HCT116 (cell line): ENCODE measurements around the gene SHC4. TPM values are rescaled to one million over a fixed set of nuclear protein-coding genes. Genes with fewer than 3 reads are reported as not detected.

Experiments used
- ATAC-seq: fragments of 200-7000 bp; cut with Tn5 transposase; 2 replicates; pipeline ENCODE4 v1.9.1; 2020; ENCODE audit warnings: mild to moderate bottlenecking, moderate library complexity
- BruUV-seq: library from RNA; stranded (reverse); fragments of 400-500 nt; replicated peaks from 2 replicates; lab custom pipeline; 2021; lab: Mats Ljungman, UMichigan
- CTCF ChIA-PET: fragments of 300-600 bp; sonication (Branson Sonifier 250); formaldehyde crosslinking; loops from one replicate; lab custom pipeline; 2021; ENCODE audit warnings: antibody characterized with exemption; lab: Charles Lee
- POLR2A ChIA-PET: fragments of 300-600, 350-600 bp; sonication (Branson Sonifier 250); formaldehyde crosslinking; loops from one replicate; lab custom pipeline; 2021; ENCODE audit warnings: antibody characterized with exemption; lab: Charles Lee
- RAD21 ChIA-PET, 2 experiments: fragments of 300-600 bp; sonication (Branson Sonifier 250); formaldehyde crosslinking; loops; one replicate each; lab custom pipeline; 2023; ENCODE audit warnings: low total read pairs in 2 of 2; ENCODE audit not compliant: uncharacterized antibody in 2 of 2, unreplicated experiment in 2 of 2, low non-redundant PET in 1 of 2; lab: Charles Lee
- DNase-seq: peaks from one replicate; pipeline ENCODE4 v3.0.0-alpha.2; 2010; ENCODE audit warnings: low read depth, low spot score
- H2AFZ ChIP-seq: fragments of 200-600 bp; shearing (Covaris generic), sonication (generic); 2 replicates; pipeline ENCODE4 v1.6.1; 2017; ENCODE audit warnings: low read depth, mixed run types, mixed read lengths, antibody characterized with exemption, low read length; ENCODE audit not compliant: poor library complexity, severe bottlenecking
- H3K27ac ChIP-seq: 2 replicates; pipeline ENCODE4 v1.5.1; 2012; ENCODE audit warnings: low read depth, low read length
- H3K27me3 ChIP-seq: fragments of 200-600 bp; sonication (generic); 2 replicates; pipeline ENCODE4 v1.6.1; 2016; ENCODE audit warnings: mixed run types, low read length, mixed read lengths; ENCODE audit not compliant: insufficient read depth
- H3K36me3 ChIP-seq, 2 experiments: fragments of 200-500 bp in 1 of 2; fragments of 200-600 bp in 1 of 2; sonication (Bioruptor generic) in 1 of 2; sonication (generic) in 1 of 2; 2 replicates each; pipeline versions ENCODE4 v1.5.1 to v1.6.1; 2014 to 2016; ENCODE audit warnings: low read length in 2 of 2, inconsistent platforms in 1 of 2, mixed read lengths in 1 of 2, mixed run types in 1 of 2; ENCODE audit not compliant: insufficient read depth in 2 of 2, control insufficient read depth in 1 of 2
- H3K4me1 ChIP-seq, 2 experiments: fragments of 200-600 bp in 1 of 2; sonication (generic) in 1 of 2; 2 replicates each; pipeline versions ENCODE4 v1.5.1 to v1.6.1; 2012 to 2017; ENCODE audit warnings: low read length in 2 of 2, inconsistent platforms in 1 of 2, mild to moderate bottlenecking in 1 of 2, mixed read lengths in 1 of 2, mixed run types in 1 of 2, moderate library complexity in 1 of 2; ENCODE audit not compliant: insufficient read depth in 2 of 2, control insufficient read depth in 1 of 2
- H3K4me2 ChIP-seq: fragments of 200-600 bp; sonication (generic); 2 replicates; pipeline ENCODE4 v1.6.1; 2017; ENCODE audit warnings: mixed run types, low read length, mixed read lengths
- H3K4me3 ChIP-seq, 2 experiments: fragments of 200-600 bp in 1 of 2; sonication (generic) in 1 of 2; replicated peaks in 1 of 2; 2 replicates each; pipeline ENCODE4 v1.5.1; 2011 to 2016; ENCODE audit warnings: low read length in 2 of 2, control low read depth in 1 of 2, low read depth in 1 of 2, mild to moderate bottlenecking in 1 of 2, mixed read lengths in 1 of 2, mixed run types in 1 of 2
- H3K79me2 ChIP-seq: fragments of 200-600 bp; sonication (generic); 2 replicates; pipeline ENCODE4 v1.6.1; 2017; ENCODE audit warnings: mild to moderate bottlenecking, mixed run types, low read length, moderate library complexity, mixed read lengths; ENCODE audit not compliant: insufficient read depth
- H3K9ac ChIP-seq: fragments of 200-600 bp; sonication (generic); 2 replicates; pipeline ENCODE4 v1.6.1; 2016; ENCODE audit warnings: low read length, mixed read lengths
- H3K9me2 ChIP-seq: fragments of 200-600 bp; sonication (generic), shearing (Covaris generic); 2 replicates; pipeline ENCODE4 v1.6.1; 2017; ENCODE audit warnings: mixed run types, mild to moderate bottlenecking, moderate library complexity; ENCODE audit not compliant: insufficient read depth
- H3K9me3 ChIP-seq, 2 experiments: fragments of 200-500 bp in 1 of 2; fragments of 200-600 bp in 1 of 2; sonication (Bioruptor generic) in 1 of 2; sonication (generic) in 1 of 2; 2 replicates each; pipeline ENCODE4 v1.6.1; 2014 to 2017; ENCODE audit warnings: low read length in 2 of 2, mixed read lengths in 2 of 2, inconsistent platforms in 1 of 2, low read depth in 1 of 2, mild to moderate bottlenecking in 1 of 2, mixed run types in 1 of 2, moderate library complexity in 1 of 2; ENCODE audit not compliant: control insufficient read depth in 1 of 2, insufficient read depth in 1 of 2
- H4K20me1 ChIP-seq: fragments of 200-600 bp; sonication (generic), shearing (Covaris generic); 2 replicates; pipeline ENCODE4 v1.6.1; 2017; ENCODE audit warnings: mixed run types, mild to moderate bottlenecking, moderate library complexity; ENCODE audit not compliant: insufficient read depth
- CBX3 ChIP-seq: IDR thresholded peaks from 2 replicates; pipeline ENCODE4 v1.6.1; 2012; ENCODE audit warnings: low read depth
- CEBPB ChIP-seq: IDR thresholded peaks from 2 replicates; pipeline ENCODE4 v1.6.1; 2012; ENCODE audit warnings: low read depth
- EGR1 ChIP-seq: IDR thresholded peaks from 2 replicates; pipeline ENCODE4 v1.6.1; 2012; ENCODE audit warnings: low read depth
- EZH2phosphoT487 ChIP-seq: fragments of 200-600 bp; IDR thresholded peaks from 2 replicates; pipeline ENCODE4 v1.6.1; 2018; ENCODE audit warnings: antibody characterized with exemption, borderline replicate concordance
- FOSL1 ChIP-seq: IDR thresholded peaks from 2 replicates; pipeline ENCODE4 v1.6.1; 2012; ENCODE audit warnings: low read depth
- JUND ChIP-seq: IDR thresholded peaks from 2 replicates; pipeline ENCODE4 v1.6.1; 2012
- POLR2A ChIP-seq: IDR thresholded peaks from 2 replicates; pipeline ENCODE4 v1.7.0; 2011; ENCODE audit warnings: borderline replicate concordance; ENCODE audit not compliant: insufficient read depth, insufficient read length; ENCODE audit errors: extremely low read depth
- RAD21 ChIP-seq: IDR thresholded peaks from 2 replicates; pipeline ENCODE4 v1.6.1; 2012; ENCODE audit warnings: low read depth, mild to moderate bottlenecking
- SRF ChIP-seq: IDR thresholded peaks from 2 replicates; pipeline ENCODE4 v1.6.1; 2012; ENCODE audit warnings: low read depth
- TCF7L2 ChIP-seq: IDR thresholded peaks from 2 replicates; pipeline ENCODE4 v1.7.0; 2011; ENCODE audit warnings: borderline replicate concordance, inconsistent platforms; ENCODE audit not compliant: insufficient read depth, insufficient read length; ENCODE audit errors: extremely low read depth
- ZFX ChIP-seq: fragments of 450-650 bp; IDR thresholded peaks from 2 replicates; pipeline ENCODE4 v1.6.1; 2017
- intact Hi-C: fragments of 100-400 bp; cut with micrococcal nuclease; formaldehyde crosslinking; loops from 2 replicates; pipeline ENCODE4 v1.10.0; 2022
- total RNA-seq: library from RNA; stranded (reverse); gene quantifications from one replicate; pipeline ENCODE4 v1.2.1, GENCODE V29; 2021; ENCODE audit not compliant: unreplicated experiment
- TF ChIP-seq, protein P1 (sequence below): IDR thresholded peaks from 2 replicates; pipeline ENCODE4 v1.6.1; 2012
- TF ChIP-seq, protein P2 (sequence below), 3 experiments: fragments of 200-600 bp in 1 of 3; sonication (generic) in 1 of 3; IDR thresholded peaks in 2 of 3; conservative IDR thresholded peaks in 1 of 3; 2 replicates each; pipeline ENCODE4 v1.5.1; 2012 to 2017; ENCODE audit warnings: low read depth in 2 of 3, low read length in 2 of 3, antibody characterized with exemption in 1 of 3, borderline replicate concordance in 1 of 3, control low read depth in 1 of 3, mild to moderate bottlenecking in 1 of 3, mixed read lengths in 1 of 3, mixed run types in 1 of 3, moderate library complexity in 1 of 3; ENCODE audit not compliant: insufficient read depth in 1 of 3
- TF ChIP-seq, protein P3 (sequence below): IDR thresholded peaks from 2 replicates; pipeline ENCODE4 v1.6.1; 2011; ENCODE audit warnings: mild to moderate bottlenecking, low read length, moderate library complexity; ENCODE audit not compliant: insufficient replicate concordance; ENCODE audit errors: extremely low read depth

SHC4 gene
- total RNA-seq, 1 experiment from 2014 or later, result 0.44 TPM

DNA sequence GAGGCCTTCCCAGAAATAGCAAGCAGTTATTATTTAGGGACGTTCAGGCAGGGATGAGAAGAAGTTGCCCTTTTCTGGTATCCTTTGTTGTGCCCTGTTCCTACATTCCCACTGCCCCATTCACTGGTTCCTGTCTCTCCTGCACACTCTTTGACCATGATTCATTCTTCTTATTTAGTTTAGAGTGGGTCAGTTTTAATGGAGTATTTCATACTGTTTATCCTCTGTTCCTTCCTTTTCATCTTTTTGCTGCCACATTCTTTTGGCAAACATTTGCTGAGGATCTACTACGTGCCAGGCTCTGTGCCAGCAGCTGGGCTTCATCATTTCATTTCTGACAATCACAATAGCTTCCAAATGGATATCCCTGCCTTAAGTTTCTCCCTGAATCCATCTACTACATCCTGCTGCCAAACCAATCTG lies 97.6 kb downstream of the SHC4 start:
- CTCF ChIA-PET, result interaction anchor here (1.3 kb wide), 1 partner anchor 280 kb away, joined by 3 read pairs; no protein-coding TSS in a partner anchor
- H3K36me3 ChIP-seq, result no peaks in the 10 kb centered on the region
- H3K27ac ChIP-seq, result no peak overlapping the region
- no peak overlapping the region for H2AFZ ChIP-seq
- RAD21 ChIA-PET, result no interaction called here
- intact Hi-C loops, result loop anchor here (5.0 kb wide), 1 partner anchor 181 kb away; the partner anchor contains the start of gene SECISBP2L
- peaks cover 0 to 6% of the 10 kb centered on the region in 2 experiments; a peak in 3 of 4 replicates for H3K4me1 ChIP-seq
- no peaks in the 10 kb centered on the region for H3K79me2 ChIP-seq
- H3K9ac ChIP-seq, result no peak overlapping the region
- DNase-seq (no peak), ATAC-seq (no peak)
- no TSS peak for BruUV-seq
- H4K20me1 ChIP-seq, result no peaks in the 10 kb centered on the region
- H3K27me3 ChIP-seq, result no peaks in the 10 kb centered on the region
- H3K9me3 ChIP-seq, result no peaks in the 10 kb centered on the region
- no peak overlapping the region for H3K4me3 ChIP-seq
- no peak overlapping the region for H3K4me2 ChIP-seq
- TF ChIP-seq TCF7L2, result no peak
- TF ChIP-seq, protein P1, sequence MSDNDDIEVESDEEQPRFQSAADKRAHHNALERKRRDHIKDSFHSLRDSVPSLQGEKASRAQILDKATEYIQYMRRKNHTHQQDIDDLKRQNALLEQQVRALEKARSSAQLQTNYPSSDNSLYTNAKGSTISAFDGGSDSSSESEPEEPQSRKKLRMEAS, result no peak
- no peak for TF ChIP-seq EGR1
- TF ChIP-seq, protein P2, sequence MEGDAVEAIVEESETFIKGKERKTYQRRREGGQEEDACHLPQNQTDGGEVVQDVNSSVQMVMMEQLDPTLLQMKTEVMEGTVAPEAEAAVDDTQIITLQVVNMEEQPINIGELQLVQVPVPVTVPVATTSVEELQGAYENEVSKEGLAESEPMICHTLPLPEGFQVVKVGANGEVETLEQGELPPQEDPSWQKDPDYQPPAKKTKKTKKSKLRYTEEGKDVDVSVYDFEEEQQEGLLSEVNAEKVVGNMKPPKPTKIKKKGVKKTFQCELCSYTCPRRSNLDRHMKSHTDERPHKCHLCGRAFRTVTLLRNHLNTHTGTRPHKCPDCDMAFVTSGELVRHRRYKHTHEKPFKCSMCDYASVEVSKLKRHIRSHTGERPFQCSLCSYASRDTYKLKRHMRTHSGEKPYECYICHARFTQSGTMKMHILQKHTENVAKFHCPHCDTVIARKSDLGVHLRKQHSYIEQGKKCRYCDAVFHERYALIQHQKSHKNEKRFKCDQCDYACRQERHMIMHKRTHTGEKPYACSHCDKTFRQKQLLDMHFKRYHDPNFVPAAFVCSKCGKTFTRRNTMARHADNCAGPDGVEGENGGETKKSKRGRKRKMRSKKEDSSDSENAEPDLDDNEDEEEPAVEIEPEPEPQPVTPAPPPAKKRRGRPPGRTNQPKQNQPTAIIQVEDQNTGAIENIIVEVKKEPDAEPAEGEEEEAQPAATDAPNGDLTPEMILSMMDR (IDR thresholded peaks at IDR 0.05 in 2 of 3, conservative IDR thresholded peaks at IDR 0.05 in 1 of 3; ENCODE audit: borderline replicate concordance in 1 of 3, insufficient read depth in 1 of 3, low read depth in 2 of 3, low read length in 2 of 3), result no peak
- TF ChIP-seq JUND, result no peak
- TF ChIP-seq, protein P3, sequence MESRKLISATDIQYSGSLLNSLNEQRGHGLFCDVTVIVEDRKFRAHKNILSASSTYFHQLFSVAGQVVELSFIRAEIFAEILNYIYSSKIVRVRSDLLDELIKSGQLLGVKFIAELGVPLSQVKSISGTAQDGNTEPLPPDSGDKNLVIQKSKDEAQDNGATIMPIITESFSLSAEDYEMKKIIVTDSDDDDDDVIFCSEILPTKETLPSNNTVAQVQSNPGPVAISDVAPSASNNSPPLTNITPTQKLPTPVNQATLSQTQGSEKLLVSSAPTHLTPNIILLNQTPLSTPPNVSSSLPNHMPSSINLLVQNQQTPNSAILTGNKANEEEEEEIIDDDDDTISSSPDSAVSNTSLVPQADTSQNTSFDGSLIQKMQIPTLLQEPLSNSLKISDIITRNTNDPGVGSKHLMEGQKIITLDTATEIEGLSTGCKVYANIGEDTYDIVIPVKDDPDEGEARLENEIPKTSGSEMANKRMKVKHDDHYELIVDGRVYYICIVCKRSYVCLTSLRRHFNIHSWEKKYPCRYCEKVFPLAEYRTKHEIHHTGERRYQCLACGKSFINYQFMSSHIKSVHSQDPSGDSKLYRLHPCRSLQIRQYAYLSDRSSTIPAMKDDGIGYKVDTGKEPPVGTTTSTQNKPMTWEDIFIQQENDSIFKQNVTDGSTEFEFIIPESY, result no peak
- TF ChIP-seq CEBPB, result no peak
- TF ChIP-seq RAD21, result no peak
- no peak for TF ChIP-seq ZFX
- no peak for TF ChIP-seq CBX3
- no peak for TF ChIP-seq POLR2A
- no peak for TF ChIP-seq FOSL1
- TF ChIP-seq SRF, result no peak
- no peak for TF ChIP-seq EZH2phosphoT487
- POLR2A ChIA-PET, result no interaction called here
- H3K9me2 ChIP-seq, result no peaks in the 10 kb centered on the region
